ENCODE measurements around the gene ATP2A3.

DNA sequence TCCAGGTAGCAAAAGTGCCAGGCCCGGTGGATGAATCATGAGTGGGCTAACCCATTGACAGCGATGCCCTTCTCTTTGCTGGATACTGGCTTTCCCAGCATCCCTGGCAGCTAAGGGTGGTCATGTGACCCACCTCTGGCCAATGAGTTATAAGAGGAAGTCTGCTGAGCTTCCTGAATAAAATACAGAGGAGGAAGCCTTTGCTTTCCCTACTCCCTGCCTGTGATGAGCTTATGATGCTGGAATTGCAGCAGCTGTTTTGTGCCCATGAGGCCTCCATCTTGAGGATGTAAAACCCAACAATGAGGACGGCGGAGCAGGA, 15.0 kb upstream of the ATP2A3 start:
- TF ChIP-seq, protein P1, sequence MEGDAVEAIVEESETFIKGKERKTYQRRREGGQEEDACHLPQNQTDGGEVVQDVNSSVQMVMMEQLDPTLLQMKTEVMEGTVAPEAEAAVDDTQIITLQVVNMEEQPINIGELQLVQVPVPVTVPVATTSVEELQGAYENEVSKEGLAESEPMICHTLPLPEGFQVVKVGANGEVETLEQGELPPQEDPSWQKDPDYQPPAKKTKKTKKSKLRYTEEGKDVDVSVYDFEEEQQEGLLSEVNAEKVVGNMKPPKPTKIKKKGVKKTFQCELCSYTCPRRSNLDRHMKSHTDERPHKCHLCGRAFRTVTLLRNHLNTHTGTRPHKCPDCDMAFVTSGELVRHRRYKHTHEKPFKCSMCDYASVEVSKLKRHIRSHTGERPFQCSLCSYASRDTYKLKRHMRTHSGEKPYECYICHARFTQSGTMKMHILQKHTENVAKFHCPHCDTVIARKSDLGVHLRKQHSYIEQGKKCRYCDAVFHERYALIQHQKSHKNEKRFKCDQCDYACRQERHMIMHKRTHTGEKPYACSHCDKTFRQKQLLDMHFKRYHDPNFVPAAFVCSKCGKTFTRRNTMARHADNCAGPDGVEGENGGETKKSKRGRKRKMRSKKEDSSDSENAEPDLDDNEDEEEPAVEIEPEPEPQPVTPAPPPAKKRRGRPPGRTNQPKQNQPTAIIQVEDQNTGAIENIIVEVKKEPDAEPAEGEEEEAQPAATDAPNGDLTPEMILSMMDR (IDR thresholded peaks at IDR 0.05), result no peak
- no peak for TF ChIP-seq POLR2A (IDR thresholded peaks at IDR 0.05)

All from body of pancreas (tissue), 4 donors.